K562 (cell line): ENCODE measurements around the gene ACAD10.

Source experiments
- NR2C2 ChIP-seq, 2 experiments: fragments of 200-800 bp in 1 of 2; sonication (Bioruptor generic) in 1 of 2; sonication (generic) in 1 of 2; formaldehyde crosslinking in 1 of 2; IDR thresholded peaks; 2 replicates each; pipeline versions ENCODE4 v1.6.1 to v1.8.0; 2016 to 2022; ENCODE audit warnings: mild to moderate bottlenecking in 1 of 2, missing compliant biosample characterization in 1 of 2, missing genetic modification characterization in 1 of 2, missing genetic modification reagents in 1 of 2
- SMAD1 ChIP-seq: fragments of 150-350 bp; IDR thresholded peaks from 2 replicates; pipeline ENCODE4 v1.6.1; 2014; ENCODE audit warnings: low read length, low read depth; ENCODE audit not compliant: partially characterized antibody
- TARDBP ChIP-seq: fragments of 450-650 bp; IDR thresholded peaks from 2 replicates; pipeline ENCODE4 v1.6.1; 2016
- ZBTB17 ChIP-seq: fragments of 450-650 bp; formaldehyde crosslinking; IDR thresholded peaks from 2 replicates; pipeline ENCODE4 v1.4.0; 2020; ENCODE audit warnings: mild to moderate bottlenecking
- ZNF124 ChIP-seq: sonication (generic); formaldehyde crosslinking; IDR thresholded peaks from 2 replicates; pipeline ENCODE4 v1.8.1; 2022; ENCODE audit warnings: missing genetic modification reagents
- ZNF263 ChIP-seq: sonication (generic); formaldehyde crosslinking; IDR thresholded peaks from 2 replicates; pipeline ENCODE4 v1.8.0; 2022; ENCODE audit warnings: mild to moderate bottlenecking, missing genetic modification reagents, borderline replicate concordance

GRCh38 chr12:111761099-111761498 is 75.2 kb downstream of the ACAD10 start:
- TF ChIP-seq NR2C2 (CRISPR knock-in tag; IDR thresholded peaks at IDR 0.05) (no peak), NR2C2 (tag; IDR thresholded peaks at IDR 0.05) (no peak), ZBTB17 (CRISPR knock-in tag) (no peak), ZNF263 (CRISPR knock-in tag) (no peak), SMAD1 (no peak), ZNF124 (no peak), TARDBP (no peak)
